ENCODE data around the gene GTF3C4.

GTF3C4 gene

DNA sequence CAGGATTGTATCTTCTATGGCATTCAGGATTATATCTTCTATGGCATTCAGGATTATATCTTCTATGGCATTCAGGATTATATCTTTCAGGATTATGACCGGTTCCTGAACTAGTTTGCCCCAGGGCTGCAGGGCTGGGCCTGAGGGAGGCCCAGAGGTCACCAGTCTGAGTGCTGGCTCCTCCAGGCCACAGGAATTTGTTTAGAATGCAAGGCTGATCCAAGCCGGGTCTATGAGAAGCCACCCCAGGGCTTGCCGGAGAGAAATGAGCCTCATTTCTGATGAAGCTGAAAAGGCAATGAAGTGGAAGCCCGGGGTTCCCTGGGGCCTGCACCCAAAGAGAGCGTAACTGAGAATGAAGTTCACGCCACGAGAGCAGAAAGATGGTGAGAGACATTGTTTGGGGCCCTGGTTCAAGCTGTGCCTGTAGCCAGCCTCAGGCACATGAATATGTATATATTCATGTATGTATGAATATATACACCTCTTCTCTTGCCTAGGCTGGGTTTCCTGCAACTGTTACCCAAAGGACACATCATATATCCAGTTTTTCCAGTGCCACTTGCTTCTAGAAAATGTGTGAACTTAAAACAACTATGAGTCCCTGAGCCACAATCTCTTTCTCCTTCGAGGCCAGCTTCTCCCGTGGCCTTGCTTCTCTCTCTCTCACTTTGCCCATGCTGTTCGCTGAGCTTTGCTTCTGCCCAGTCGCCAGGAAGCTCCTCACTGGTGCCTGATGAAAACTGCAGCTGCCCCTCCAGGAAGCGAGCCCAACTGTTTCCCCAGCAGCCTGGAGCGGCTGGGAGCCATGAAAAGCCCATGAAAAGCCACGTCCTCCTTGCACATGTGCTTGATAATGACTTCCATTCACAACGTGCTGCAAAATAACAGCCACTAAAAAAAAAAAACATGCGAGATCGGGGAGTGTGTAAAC, 62.3 kb downstream of the GTF3C4 start:
- DNase-seq (ENCODE audit: low spot score): peak; percentile 43

DNA sequence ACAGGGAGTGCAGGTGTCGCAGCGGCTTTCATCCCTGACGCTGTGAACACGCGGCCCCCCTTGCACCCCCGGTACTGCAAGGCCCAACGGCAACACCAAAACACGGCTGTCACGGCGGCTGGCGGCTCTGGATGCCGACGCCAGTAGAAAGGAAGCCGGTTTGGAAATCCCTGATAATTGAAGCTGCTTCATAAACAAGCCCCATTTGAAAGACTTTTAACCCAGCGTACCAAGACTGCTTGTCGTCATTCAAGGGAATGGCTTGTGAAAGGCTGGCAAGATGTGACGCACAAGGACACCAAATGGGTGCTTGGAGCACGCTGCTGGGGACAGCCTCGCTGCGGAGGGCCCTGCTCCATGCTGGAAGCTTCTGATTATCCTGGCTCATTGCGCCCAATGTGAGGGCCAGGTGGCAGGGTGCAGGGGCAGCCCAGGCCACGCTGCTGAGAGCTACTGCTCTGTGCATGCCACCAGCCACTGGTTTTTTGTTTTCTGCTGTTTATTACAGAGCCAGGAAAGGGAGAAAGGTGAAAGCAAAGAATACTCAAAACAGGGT, 63.1 kb downstream of the GTF3C4 start:
- peak; percentile 29 for DNase-seq (ENCODE audit: low spot score)

DNA sequence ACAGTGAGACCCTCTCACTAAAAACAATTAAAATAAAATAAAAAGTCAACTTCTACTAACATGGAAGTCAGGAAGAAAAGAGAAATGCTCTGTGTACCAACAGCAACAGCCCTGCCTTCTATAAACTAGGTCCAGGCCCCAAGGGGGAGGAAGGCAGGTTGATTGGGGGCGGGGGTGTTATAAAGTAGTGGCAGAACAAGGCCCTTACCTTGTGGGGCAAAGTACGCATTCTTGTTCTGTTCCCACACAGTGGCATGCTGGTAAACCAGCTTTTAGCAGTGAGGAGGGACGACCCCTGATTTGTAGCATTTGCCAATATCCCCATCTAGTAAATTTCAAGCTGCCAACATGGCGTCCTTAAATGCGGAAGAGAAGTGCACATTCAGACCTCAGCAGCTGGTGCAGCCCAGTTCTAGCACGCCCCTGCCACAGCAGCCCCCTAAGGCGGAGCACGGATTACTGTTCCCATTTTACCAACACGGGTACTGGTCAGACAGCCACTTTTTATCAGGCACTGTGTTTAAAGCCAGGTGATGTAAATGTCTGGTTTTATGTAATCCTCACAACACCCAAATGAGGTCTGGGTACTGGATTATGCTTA, 69.5 kb downstream of the GTF3C4 start:
- no peak for DNase-seq (ENCODE audit: low spot score)

GRCh38 chr9:132740526-132741309, 70.5 kb downstream of the GTF3C4 start:
- DNase-seq (ENCODE audit: low spot score): no peak

GRCh38 chr9:132742821-132743311, 72.6 kb downstream of the GTF3C4 start:
- no peak for DNase-seq (ENCODE audit: low spot score)

GRCh38 chr9:132743931-132744479, 73.7 kb downstream of the GTF3C4 start:
- DNase-seq (ENCODE audit: low spot score): peak; percentile 2
